DMS 273 (cell line): Measurements from ENCODE around the gene TEX26.

Source experiments
- DNase-seq: peaks from one replicate; lab custom pipeline; 2025; ENCODE audit not compliant: unreplicated experiment; lab: John Stamatoyannopoulos, UW

The TEX26 gene

GRCh38 chr13:30932481-30933353 lies at the start of gene TEX26:
Gene TEX26, plus strand, starts transcription at chr13:30932656. Its CDS starts 60 bp downstream, at chr13:30932716.
- DNase-seq: peak; percentile 77

- no peak for DNase-seq
Measured at GRCh38 chr13:30882996-30883766, 49.3 kb upstream of the TEX26 start.

- peak; percentile 10 for DNase-seq
Measured at GRCh38 chr13:30884543-30884942, 47.9 kb upstream of the TEX26 start.

- no peak for DNase-seq
Measured at GRCh38 chr13:30889196-30889690, 43.2 kb upstream of the TEX26 start.

GRCh38 chr13:30892966-30893365 lies 39.5 kb upstream of the TEX26 start:
- DNase-seq: peak; percentile 32

- DNase-seq: no peak
Measured at GRCh38 chr13:30895773-30896172, 36.7 kb upstream of the TEX26 start.

- no peak for DNase-seq
Measured at GRCh38 chr13:30898070-30898469, 34.4 kb upstream of the TEX26 start.

GRCh38 chr13:30898678-30899241 lies 33.7 kb upstream of the TEX26 start:
- no peak for DNase-seq

GRCh38 chr13:30900436-30900835 lies 32.0 kb upstream of the TEX26 start:
- no peak for DNase-seq

- DNase-seq: no peak
Measured at GRCh38 chr13:30900952-30901749, 31.3 kb upstream of the TEX26 start.

- no peak for DNase-seq
Measured at GRCh38 chr13:30904043-30904442, 28.4 kb upstream of the TEX26 start.

- no peak for DNase-seq
Measured at GRCh38 chr13:30905932-30906383, 26.5 kb upstream of the TEX26 start, which contains the start of gene MEDAG. Gene MEDAG, plus strand, starts transcription at chr13:30906271. Its CDS starts 245 bp downstream, at chr13:30906516.

- no peak for DNase-seq
Measured at GRCh38 chr13:30906411-30907051, 25.9 kb upstream of the TEX26 start.

- DNase-seq: no peak
Measured at GRCh38 chr13:30907121-30907861, 25.2 kb upstream of the TEX26 start.

GRCh38 chr13:30908416-30908980 lies 24.0 kb upstream of the TEX26 start:
- no peak for DNase-seq

- no peak for DNase-seq
Measured at GRCh38 chr13:30910676-30911075, 21.8 kb upstream of the TEX26 start.

- no peak for DNase-seq
Measured at GRCh38 chr13:30915691-30916541, 16.5 kb upstream of the TEX26 start.

GRCh38 chr13:30916991-30917390 lies 15.5 kb upstream of the TEX26 start:
- DNase-seq: no peak
